SK-N-MC (cell line): ENCODE measurements around the gene INSYN2B.

Experiments used
- DNase-seq: peaks from one replicate; pipeline ENCODE4 v3.0.0-alpha.2; 2011; ENCODE audit warnings: low read depth, low spot score
- H3K27ac ChIP-seq: fragments of 200-600 bp; sonication (generic); 2 replicates; pipeline ENCODE4 v1.5.1; 2016; ENCODE audit warnings: mixed run types
- H3K36me3 ChIP-seq: fragments of 200-600 bp; sonication (generic); 2 replicates; pipeline ENCODE4 v1.6.1; 2017; ENCODE audit warnings: antibody characterized with exemption, low read length, mixed read lengths; ENCODE audit not compliant: insufficient read depth
- H3K4me3 ChIP-seq: fragments of 200-600 bp; sonication (generic); 2 replicates; pipeline ENCODE4 v1.5.1; 2016
- H3K9ac ChIP-seq: fragments of 200-600 bp; sonication (generic); 2 replicates; pipeline ENCODE4 v1.8.0; 2017; ENCODE audit warnings: mixed run types, mixed read lengths; ENCODE audit not compliant: insufficient read length
- H3K9me3 ChIP-seq: fragments of 200-600 bp; sonication (generic); 2 replicates; pipeline ENCODE4 v1.6.1; 2017; ENCODE audit warnings: low read depth, mild to moderate bottlenecking, antibody characterized with exemption, low read length, moderate library complexity, mixed read lengths
- EZH2 ChIP-seq: fragments of 200-600 bp; sonication (generic); IDR thresholded peaks from one replicate; pipeline ENCODE4 v1.6.1; 2017; ENCODE audit warnings: antibody characterized with exemption
- FOXP2 ChIP-seq: optimal IDR thresholded peaks from 2 replicates; pipeline ENCODE3; 2011; ENCODE audit warnings: mild to moderate bottlenecking, moderate library complexity; ENCODE audit not compliant: insufficient read depth; ENCODE audit errors: extremely low read length, control extremely low read depth
- POLR2AphosphoS5 ChIP-seq: IDR thresholded peaks from 2 replicates; pipeline ENCODE4 v1.6.1; 2012; ENCODE audit warnings: mild to moderate bottlenecking, low read depth, low read length, borderline replicate concordance

The INSYN2B gene

DNA sequence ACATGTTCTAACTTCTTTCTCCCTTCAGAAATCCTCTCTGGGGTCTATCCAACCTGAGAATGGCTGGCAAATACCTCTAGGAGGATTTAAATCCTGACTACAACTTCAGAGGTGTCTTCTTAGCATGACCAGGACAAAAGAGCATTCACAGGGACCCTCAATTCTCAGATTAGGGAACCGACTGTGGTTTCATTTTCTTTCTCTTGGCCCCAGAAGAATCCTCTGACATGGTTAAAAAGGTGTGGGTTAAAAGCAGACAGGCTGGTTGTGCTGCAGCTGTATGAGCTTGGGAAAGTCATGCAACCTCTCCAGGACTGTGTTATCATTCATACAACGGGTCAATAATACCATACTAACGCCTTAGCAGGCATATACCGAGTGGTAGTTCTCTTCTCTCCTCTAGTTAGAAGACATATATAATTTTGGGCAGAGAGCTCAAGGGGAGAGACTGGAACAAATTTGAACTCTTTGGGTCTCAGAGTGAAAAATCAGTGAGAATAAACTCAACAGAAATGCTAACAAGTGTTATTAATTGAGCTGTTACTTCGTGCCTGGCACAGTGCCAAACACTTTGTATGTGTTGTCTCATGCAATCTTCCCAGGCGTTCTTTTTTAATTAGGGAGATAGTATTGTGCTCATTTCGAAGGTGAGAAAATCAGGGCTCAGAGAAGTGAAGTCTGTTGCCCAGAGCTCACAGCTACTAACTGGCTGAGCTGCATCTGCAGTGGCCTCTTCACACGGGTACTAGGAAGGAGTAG is 35.2 kb downstream of the INSYN2B start:
- no peak overlapping the region for H3K9ac ChIP-seq

DNA sequence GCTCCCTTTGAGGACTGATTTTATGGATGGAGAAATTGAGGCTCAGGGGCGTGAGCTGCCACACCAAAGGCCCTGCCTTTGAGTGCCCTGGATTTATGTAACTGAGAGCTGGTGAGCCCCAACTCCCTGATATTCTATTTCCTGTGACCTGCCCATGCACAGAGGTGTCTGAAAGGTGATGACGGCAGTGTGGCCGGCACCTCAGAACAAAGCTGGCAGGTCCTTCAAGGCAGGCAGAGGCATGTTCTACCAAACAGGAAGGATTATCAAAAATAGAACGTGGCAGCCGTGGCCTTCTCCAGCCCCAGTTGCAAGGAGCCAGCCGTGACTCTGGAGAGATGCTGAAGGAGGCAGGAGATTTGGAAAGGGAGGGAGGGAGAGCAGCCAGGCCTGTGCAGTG is 36.2 kb downstream of the INSYN2B start:
- TF ChIP-seq POLR2AphosphoS5 (no peak), EZH2 (no peak), FOXP2 (no peak)

More for the DNA sequence above, 35.2 kb downstream of the INSYN2B start:
- no peak overlapping the region for H3K4me3 ChIP-seq
- no peak overlapping the region for H3K27ac ChIP-seq
- TF ChIP-seq EZH2 (no peak), FOXP2 (no peak), POLR2AphosphoS5 (no peak)
- no peaks in the 10 kb centered on the region for H3K9me3 ChIP-seq
- H3K36me3 ChIP-seq, result no peaks in the 10 kb centered on the region
- DNase-seq, result no peak

DNA sequence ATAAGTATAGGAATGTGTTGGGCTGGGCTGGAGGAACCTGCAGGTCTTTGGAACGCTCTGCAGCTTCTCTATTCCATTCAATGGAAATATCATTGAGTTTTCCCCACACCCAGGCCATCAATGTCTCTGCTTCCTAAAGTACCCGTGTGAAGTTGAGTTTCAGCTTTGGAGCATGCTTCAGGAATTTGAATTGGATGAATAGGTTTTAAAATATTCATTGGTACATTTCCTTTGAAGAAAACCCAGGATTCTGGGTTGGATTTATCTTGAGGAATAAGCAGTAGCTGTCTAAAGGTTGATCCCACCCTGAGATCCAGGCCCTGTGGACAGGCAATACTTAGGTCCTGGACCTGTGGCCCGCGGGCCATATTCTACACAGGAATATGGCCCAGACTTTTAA is 37.3 kb downstream of the INSYN2B start:
- Histone ChIP-seq H3K27ac (no peak overlapping the region), H3K36me3 (no peaks in the 10 kb centered on the region), H3K9ac (no peak overlapping the region), H3K4me3 (no peak overlapping the region), H3K9me3 (no peaks in the 10 kb centered on the region)
- DNase-seq, result no peak
- TF ChIP-seq POLR2AphosphoS5, result no peak
- TF ChIP-seq FOXP2, result no peak
- no peak for TF ChIP-seq EZH2

More for the DNA sequence above, 36.2 kb downstream of the INSYN2B start:
- DNase-seq, result no peak
- Histone ChIP-seq H3K9me3 (no peaks in the 10 kb centered on the region), H3K4me3 (no peak overlapping the region), H3K9ac (no peak overlapping the region), H3K27ac (no peak overlapping the region), H3K36me3 (no peaks in the 10 kb centered on the region)

DNA sequence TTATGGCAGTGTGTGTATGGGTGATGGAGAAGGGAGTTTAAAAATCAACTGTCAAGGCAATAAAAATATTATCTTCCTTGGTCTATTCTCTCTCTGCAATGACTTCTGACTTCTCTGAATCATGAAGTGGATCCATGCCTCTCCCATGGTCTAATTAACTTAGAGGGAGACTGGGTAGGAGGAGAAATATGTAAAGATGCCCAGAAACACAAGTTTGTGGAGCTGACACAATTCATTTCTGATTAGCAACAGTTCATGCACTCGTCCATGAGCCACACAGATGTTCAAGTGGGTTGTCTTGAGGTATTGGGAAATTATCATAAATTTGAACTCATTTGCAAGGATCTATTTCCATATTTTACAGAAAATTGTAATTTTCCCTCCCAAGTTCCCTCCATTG is 38.1 kb downstream of the INSYN2B start:
- H3K27ac ChIP-seq, result no peak overlapping the region
- H3K36me3 ChIP-seq, result no peaks in the 10 kb centered on the region
- no peak overlapping the region for H3K4me3 ChIP-seq
- no peak for DNase-seq
- no peak overlapping the region for H3K9ac ChIP-seq
- TF ChIP-seq FOXP2 (no peak), EZH2 (no peak), POLR2AphosphoS5 (no peak)
- no peaks in the 10 kb centered on the region for H3K9me3 ChIP-seq

DNA sequence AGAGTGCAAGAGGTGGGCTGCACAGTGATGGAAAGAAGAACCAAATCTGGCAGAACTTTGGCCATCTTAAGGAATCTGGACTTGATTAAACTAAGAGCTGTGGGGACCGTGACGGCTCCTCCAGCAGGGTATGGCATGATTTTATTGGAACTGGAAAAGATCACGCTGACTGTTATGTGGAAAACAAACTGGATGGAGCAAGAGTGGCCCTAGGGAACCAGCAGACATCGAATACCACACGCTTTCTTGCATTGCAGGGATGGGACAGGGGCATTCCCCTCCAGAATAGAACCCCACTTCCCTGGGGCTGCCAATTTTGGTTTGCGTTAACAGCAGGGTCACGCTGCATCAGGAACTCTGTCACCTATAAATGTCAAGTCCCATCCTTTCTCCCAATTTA is 38.8 kb downstream of the INSYN2B start:
- no peak overlapping the region for H3K4me3 ChIP-seq
- no peak overlapping the region for H3K27ac ChIP-seq

DNA sequence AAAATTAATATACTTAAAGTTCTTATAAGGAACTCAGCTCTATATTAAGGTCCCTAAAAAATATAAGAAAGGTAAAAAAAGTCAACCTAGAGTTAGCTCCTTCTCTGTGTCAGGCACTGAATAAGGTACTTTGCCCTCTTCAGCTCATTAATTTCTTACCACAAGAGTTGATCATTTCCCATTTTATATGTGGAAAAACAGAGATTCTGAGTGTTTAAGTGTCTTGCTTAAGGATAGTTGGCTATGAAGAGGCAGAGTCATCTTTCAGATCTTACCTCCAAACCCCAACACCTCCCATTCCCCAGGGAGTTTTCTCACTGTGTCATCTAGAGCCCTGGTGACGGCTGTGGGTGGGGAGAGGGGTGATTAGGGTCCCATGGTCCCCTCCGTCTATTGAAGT is 40.6 kb downstream of the INSYN2B start:
- H3K9ac ChIP-seq, result no peak overlapping the region
- no peak overlapping the region for H3K27ac ChIP-seq
- H3K9me3 ChIP-seq, result no peaks in the 10 kb centered on the region
- H3K4me3 ChIP-seq, result no peak overlapping the region
- DNase-seq, result no peak
- no peaks in the 10 kb centered on the region for H3K36me3 ChIP-seq
- no peak for TF ChIP-seq POLR2AphosphoS5
- TF ChIP-seq EZH2, result no peak
- TF ChIP-seq FOXP2, result no peak

More for the DNA sequence above, 38.8 kb downstream of the INSYN2B start:
- Histone ChIP-seq H3K9me3 (no peaks in the 10 kb centered on the region), H3K9ac (no peak overlapping the region), H3K36me3 (no peaks in the 10 kb centered on the region)
- no peak for DNase-seq
- TF ChIP-seq POLR2AphosphoS5 (no peak), EZH2 (no peak), FOXP2 (no peak)

DNA sequence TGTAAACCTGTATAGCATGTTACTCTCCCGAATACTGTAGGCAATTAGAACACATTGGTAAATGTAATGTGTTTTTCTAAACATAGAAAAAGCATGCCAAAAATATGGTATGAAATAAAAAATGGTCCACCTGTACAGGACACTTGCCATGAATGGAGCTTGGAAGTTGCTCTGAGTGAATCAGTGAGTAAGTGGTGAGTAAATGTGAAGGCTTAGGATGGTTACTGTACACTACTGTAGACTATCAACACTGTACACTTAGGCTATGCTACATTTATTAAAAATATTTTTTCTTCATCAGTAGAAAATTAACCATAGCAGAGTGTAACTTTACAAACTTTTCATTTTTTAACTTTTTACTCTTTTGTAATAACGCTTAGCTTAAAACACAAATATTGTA is 41.9 kb downstream of the INSYN2B start:
- TF ChIP-seq POLR2AphosphoS5, result no peak
- no peak for TF ChIP-seq EZH2
- TF ChIP-seq FOXP2, result no peak
- no peak overlapping the region for H3K27ac ChIP-seq
- DNase-seq, result no peak
- no peaks in the 10 kb centered on the region for H3K9me3 ChIP-seq
- H3K9ac ChIP-seq, result no peak overlapping the region
- no peak overlapping the region for H3K4me3 ChIP-seq
- no peaks in the 10 kb centered on the region for H3K36me3 ChIP-seq

DNA sequence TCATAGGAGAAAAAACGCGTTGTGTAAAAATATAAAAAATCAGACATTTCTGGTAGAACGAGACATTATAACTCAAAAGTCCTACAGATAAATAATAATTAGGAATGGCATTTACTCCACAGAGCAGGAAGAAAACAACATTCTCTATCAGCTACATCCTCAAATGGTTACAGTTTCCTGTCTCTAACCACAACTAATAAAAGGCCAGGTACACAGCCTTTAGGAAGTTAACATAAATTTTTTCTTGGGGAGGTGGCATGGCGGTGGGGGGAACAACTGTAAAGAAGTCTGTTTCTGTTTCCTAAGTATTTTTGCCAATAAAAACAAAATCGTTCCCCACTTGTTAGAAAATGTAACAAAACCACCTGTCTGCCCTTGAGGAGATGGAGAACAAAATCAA is 44.5 kb downstream of the INSYN2B start:
- no peak for TF ChIP-seq POLR2AphosphoS5
- no peak for TF ChIP-seq FOXP2
- TF ChIP-seq EZH2, result no peak
- no peak overlapping the region for H3K4me3 ChIP-seq
- H3K9ac ChIP-seq, result no peak overlapping the region
- H3K36me3 ChIP-seq, result no peaks in the 10 kb centered on the region
- H3K27ac ChIP-seq, result no peak overlapping the region
- no peak for DNase-seq
- no peaks in the 10 kb centered on the region for H3K9me3 ChIP-seq

DNA sequence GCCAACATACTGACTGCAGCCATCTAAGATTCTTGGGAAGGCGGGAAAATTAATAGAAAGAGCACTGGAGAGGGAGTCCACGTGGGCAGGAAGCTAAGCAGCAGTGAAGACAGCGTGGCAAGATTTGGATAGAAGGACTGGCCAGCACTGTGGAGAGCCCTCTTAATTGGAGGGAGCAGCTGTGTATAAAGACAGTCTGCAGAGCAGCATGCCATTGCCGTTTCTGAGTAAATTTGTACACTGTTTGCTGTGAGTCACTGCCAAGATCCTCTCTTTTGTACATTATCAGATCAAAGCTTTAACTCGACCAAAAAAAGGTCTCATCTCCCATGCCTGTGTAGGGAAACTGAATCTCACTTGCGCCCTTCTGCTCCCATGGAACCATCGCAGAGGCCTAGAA is 45.3 kb downstream of the INSYN2B start:
- TF ChIP-seq FOXP2 (no peak), EZH2 (no peak), POLR2AphosphoS5 (no peak)
- H3K27ac ChIP-seq, result no peak overlapping the region
- H3K9ac ChIP-seq, result no peak overlapping the region
- H3K36me3 ChIP-seq, result no peaks in the 10 kb centered on the region
- no peaks in the 10 kb centered on the region for H3K9me3 ChIP-seq
- H3K4me3 ChIP-seq, result no peak overlapping the region
- DNase-seq, result no peak
